ENCODE data around the gene SSR4. TPM values are rescaled to one million over a fixed set of nuclear protein-coding genes. Genes with fewer than 3 reads are reported as not detected.

The SSR4 gene
- total and polyA plus RNA-seq, 2 of the 8 experiments (the other 6 are each of a cell fraction or from before 2014, with no cell fraction given): 168 to 642 TPM

DNA sequence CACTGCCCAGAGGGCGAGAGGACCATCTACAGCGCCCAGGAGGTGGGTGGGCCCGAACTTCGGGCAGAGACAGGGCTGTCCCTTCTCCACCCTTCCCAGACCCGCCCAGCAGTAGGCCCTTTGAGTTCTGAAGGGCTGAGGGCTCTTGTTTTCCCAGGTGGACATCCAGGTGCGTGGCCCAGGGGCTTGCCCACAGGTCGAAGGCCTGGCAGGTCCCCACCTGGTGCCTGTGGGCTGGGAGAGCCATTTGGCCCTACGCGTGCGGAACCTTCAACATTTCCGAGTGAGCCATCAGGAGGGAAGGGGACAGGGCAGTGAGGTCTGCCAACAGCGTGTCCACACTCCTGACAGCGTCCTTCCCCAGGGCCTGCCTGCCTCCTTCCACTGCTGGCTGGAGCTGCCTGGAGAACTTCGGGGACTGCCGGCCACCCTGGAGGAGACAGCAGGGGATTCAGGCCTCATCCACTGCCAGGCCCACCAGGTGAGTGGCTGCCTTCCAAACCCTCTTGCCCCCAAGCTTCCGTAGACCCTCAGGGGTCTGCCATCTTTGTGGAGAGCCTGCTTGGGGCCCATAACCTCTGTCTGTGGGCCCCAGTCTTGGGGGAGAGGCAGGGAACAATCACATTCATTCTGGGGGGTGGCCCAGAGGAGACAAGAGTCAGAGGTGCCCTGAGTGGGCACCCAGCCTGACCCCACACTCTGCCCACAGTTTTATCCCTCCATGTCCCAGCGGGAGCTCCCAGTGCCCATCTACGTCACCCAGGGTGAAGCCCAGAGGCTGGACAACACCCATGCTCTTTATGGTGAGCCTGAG is 23.7 kb upstream of the SSR4 start:
- no peaks in the 10 kb centered on the region for H3K27me3 ChIP-seq (replicated peaks in 1 of 4; ENCODE audit: control insufficient read depth in 3 of 4, extremely low read depth in 1 of 4, insufficient read depth in 3 of 4, low read length in 3 of 4)
- H2BK120ac ChIP-seq (replicated peaks; ENCODE audit: low read depth, low read length): no peak overlapping the region
- no peak overlapping the region for H2AFZ ChIP-seq (ENCODE audit: low read length)
- no peak for DNase-seq (ENCODE audit: low read depth in 1 of 2, low spot score in 2 of 2)
- H3K23ac ChIP-seq (ENCODE audit: insufficient read length): no peak overlapping the region
- ChIA-PET CTCF (ENCODE audit: partially characterized antibody) (interaction anchor here (1.4 to 1.7 kb wide), 2 partner anchors 10 to 14 kb away, joined by 3 to 4 read pairs; partner anchors contain the start of gene SRPK3), POLR2A (ENCODE audit: partially characterized antibody) (interaction anchor here (1.0 to 1.1 kb wide), 2 partner anchors 22 to 164 kb away, joined by 3 read pairs; partner anchors contain the start of gene NAA10)
- no peak overlapping the region for H3K56ac ChIP-seq (replicated peaks; ENCODE audit: insufficient read length, low read depth, low read length)
- H3K23me2 ChIP-seq (ENCODE audit: low read depth, low read length): no peaks in the 10 kb centered on the region
- no peak overlapping the region for H3K9ac ChIP-seq (replicated peaks in 1 of 4; ENCODE audit: extremely low read depth in 1 of 4, low read depth in 3 of 4, low read length in 3 of 4)
- H3K14ac ChIP-seq (ENCODE audit: insufficient read length): no peak overlapping the region
- H4K91ac ChIP-seq (replicated peaks; ENCODE audit: insufficient read length, low read length): no peak overlapping the region
- no peak overlapping the region for H2BK15ac ChIP-seq (ENCODE audit: low read length)
- H3K79me1 ChIP-seq (ENCODE audit: low read depth, low read length): no peaks in the 10 kb centered on the region
- no peak for FAIRE-seq
- H3K18ac ChIP-seq (ENCODE audit: extremely low read depth, low read length): no peak overlapping the region
- H4K20me1 ChIP-seq (replicated peaks in 1 of 2; ENCODE audit: control insufficient read depth in 1 of 2, insufficient read depth in 2 of 2, low read length in 2 of 2): no peaks in the 10 kb centered on the region
- H3K4me1 ChIP-seq (replicated peaks in 1 of 4; ENCODE audit: control insufficient read depth in 3 of 4, insufficient read depth in 4 of 4, low read length in 3 of 4): peaks cover 0 to 4% (median 2%) of the 10 kb centered on the region in 4 experiments; a peak in 3 of 7 replicates
- no peak overlapping the region for H3K4ac ChIP-seq (replicated peaks; ENCODE audit: insufficient read length, low read depth, low read length)
- H3K79me2 ChIP-seq (ENCODE audit: control insufficient read depth in 1 of 2, insufficient read depth in 2 of 2, low read length in 2 of 2): no peaks in the 10 kb centered on the region
- H3K4me2 ChIP-seq (ENCODE audit: insufficient read depth in 1 of 2, low read depth in 2 of 2, low read length in 2 of 2): no peak overlapping the region
- no peak overlapping the region for H4K8ac ChIP-seq (ENCODE audit: extremely low read depth, insufficient read depth, low read length)
- 100% methylated on average over 4 of the region's 18 CpGs; no CpG with 5 or more reads in 1 of the 2 experiments for WGBS, 2 experiments (ENCODE audit: extremely low coverage in 1 of 2, insufficient coverage in 1 of 2, insufficient read length in 1 of 2, insufficient replicate concordance in 2 of 2, low coverage in 1 of 2, low lambda C conversion rate in 2 of 2, missing lambda C conversion rate in 1 of 2)
- H2BK20ac ChIP-seq (ENCODE audit: low read length): no peak overlapping the region
- no peak overlapping the region for H3K4me3 ChIP-seq (ENCODE audit: extremely low read depth in 1 of 4, insufficient read depth in 2 of 4, low read depth in 3 of 4, low read length in 4 of 4)
- no peak overlapping the region for H4K5ac ChIP-seq (ENCODE audit: insufficient read length, low read depth, low read length)
- H2AK5ac ChIP-seq (ENCODE audit: low read depth, low read length): no peak overlapping the region
- H2BK12ac ChIP-seq (ENCODE audit: low read depth, low read length): no peak overlapping the region
- H2BK5ac ChIP-seq (ENCODE audit: low read depth, low read length): no peak overlapping the region
- H3K27ac ChIP-seq (ENCODE audit: low read depth, low read length): no peak overlapping the region
- no peaks in the 10 kb centered on the region for H3K36me3 ChIP-seq (ENCODE audit: control insufficient read depth in 2 of 4, insufficient read depth in 4 of 4, low read length in 3 of 4)
- no peaks in the 10 kb centered on the region for H3K9me3 ChIP-seq (ENCODE audit: insufficient read depth in 2 of 2, low read depth in 1 of 2, low read length in 1 of 2)
- no peak for TF ChIP-seq SIX5 (IDR thresholded peaks at IDR 0.05; ENCODE audit: low read depth, low read length)
- TF ChIP-seq TCF12 (IDR thresholded peaks at IDR 0.05; ENCODE audit: low read depth, low read length): no peak
- no peak for TF ChIP-seq KDM1A (IDR thresholded peaks at IDR 0.05; ENCODE audit: borderline replicate concordance, low read length)
- no peak for TF ChIP-seq MAFK (IDR thresholded peaks at IDR 0.05; ENCODE audit: low read depth, low read length)
- TF ChIP-seq BACH1 (IDR thresholded peaks at IDR 0.05; ENCODE audit: low read length): no peak
- no peak for TF ChIP-seq TEAD4 (IDR thresholded peaks at IDR 0.05; ENCODE audit: low read depth, low read length)
- TF ChIP-seq CHD1 (IDR thresholded peaks at IDR 0.05; ENCODE audit: low read depth, low read length): no peak

All from H1 (cell line).